ENCODE data around the gene DHX40. TPM values are rescaled to one million over a fixed set of nuclear protein-coding genes. Genes with fewer than 3 reads are reported as not detected.

The DHX40 gene
- total RNA-seq, 2 donors from 2014 or later = 18.7 to 26.0 TPM

DNA sequence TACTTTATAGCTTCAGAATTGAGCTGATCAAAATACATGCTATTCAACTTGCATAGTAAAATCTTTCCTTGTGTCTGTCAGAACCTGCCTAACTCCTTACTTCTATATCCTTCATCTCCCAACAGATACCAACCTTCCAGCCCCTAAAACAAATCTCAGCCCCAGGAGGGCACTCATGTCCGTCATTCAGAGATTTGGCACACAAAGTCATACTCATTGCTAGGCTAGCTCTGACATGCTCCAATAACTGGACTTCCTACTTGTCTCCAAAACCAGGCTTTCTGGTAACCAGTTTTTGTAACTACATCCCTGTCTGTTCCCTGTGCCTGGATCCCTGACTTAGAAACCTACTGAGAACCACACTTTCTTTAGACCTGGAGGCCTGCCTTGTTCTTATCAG, 37.5 kb upstream of the DHX40 start:
- DNase-seq = no peak
- 87 to 88% methylated on average over 1 of the region's 1 CpG for WGBS, 2 donors

DNA sequence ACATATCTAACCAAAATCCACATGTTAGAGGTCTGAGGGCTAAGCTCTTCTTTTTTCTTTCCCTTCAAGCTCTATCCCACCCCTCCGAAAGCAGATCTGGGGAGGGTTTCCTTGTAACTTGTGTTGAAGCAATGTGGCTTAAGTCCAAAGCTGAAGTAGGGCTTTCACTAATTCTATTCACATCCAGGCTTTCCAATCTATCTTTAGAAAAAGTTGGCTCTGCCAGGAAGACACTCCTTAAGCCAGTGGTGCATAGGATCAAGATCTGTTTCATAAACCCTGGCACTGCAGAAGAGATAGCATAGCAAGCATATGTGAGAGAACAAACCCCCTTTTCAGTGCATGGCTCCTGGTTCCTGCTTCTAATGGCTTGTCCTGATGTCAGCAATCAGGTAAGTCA, 34.9 kb upstream of the DHX40 start:
- Histone ChIP-seq H3K4me1 (no peaks in the 10 kb centered on the region), H3K9me3 (no peaks in the 10 kb centered on the region), H3K27me3 (no peaks in the 10 kb centered on the region), H3K36me3 (replicated peaks in 1 of 2; ENCODE audit: insufficient read depth in 1 of 2, low read depth in 2 of 2) (no peaks in the 10 kb centered on the region), H3K27ac (no peak overlapping the region), H3K4me3 (no peak overlapping the region)
- no peak for DNase-seq
- 79 to 100% methylated on average over 1 of the region's 1 CpG for WGBS, 2 donors
- no peak for ATAC-seq
- no peak for TF ChIP-seq POLR2A (IDR thresholded peaks at IDR 0.05)
- intact Hi-C loops (cut with DNase I) = no loop called here

More for the DNA sequence above, 37.5 kb upstream of the DHX40 start:
- Histone ChIP-seq H3K4me1 (no peaks in the 10 kb centered on the region), H3K27ac (no peak overlapping the region), H3K4me3 (no peak overlapping the region), H3K9me3 (no peaks in the 10 kb centered on the region), H3K36me3 (replicated peaks in 1 of 2; ENCODE audit: insufficient read depth in 1 of 2, low read depth in 2 of 2) (no peaks in the 10 kb centered on the region), H3K27me3 (no peaks in the 10 kb centered on the region)
- no peak for ATAC-seq
- intact Hi-C loops (cut with DNase I) = no loop called here
- TF ChIP-seq POLR2A (IDR thresholded peaks at IDR 0.05) = no peak
- TF ChIP-seq, protein P1, sequence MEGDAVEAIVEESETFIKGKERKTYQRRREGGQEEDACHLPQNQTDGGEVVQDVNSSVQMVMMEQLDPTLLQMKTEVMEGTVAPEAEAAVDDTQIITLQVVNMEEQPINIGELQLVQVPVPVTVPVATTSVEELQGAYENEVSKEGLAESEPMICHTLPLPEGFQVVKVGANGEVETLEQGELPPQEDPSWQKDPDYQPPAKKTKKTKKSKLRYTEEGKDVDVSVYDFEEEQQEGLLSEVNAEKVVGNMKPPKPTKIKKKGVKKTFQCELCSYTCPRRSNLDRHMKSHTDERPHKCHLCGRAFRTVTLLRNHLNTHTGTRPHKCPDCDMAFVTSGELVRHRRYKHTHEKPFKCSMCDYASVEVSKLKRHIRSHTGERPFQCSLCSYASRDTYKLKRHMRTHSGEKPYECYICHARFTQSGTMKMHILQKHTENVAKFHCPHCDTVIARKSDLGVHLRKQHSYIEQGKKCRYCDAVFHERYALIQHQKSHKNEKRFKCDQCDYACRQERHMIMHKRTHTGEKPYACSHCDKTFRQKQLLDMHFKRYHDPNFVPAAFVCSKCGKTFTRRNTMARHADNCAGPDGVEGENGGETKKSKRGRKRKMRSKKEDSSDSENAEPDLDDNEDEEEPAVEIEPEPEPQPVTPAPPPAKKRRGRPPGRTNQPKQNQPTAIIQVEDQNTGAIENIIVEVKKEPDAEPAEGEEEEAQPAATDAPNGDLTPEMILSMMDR (IDR thresholded peaks at IDR 0.05) = no peak

DNA sequence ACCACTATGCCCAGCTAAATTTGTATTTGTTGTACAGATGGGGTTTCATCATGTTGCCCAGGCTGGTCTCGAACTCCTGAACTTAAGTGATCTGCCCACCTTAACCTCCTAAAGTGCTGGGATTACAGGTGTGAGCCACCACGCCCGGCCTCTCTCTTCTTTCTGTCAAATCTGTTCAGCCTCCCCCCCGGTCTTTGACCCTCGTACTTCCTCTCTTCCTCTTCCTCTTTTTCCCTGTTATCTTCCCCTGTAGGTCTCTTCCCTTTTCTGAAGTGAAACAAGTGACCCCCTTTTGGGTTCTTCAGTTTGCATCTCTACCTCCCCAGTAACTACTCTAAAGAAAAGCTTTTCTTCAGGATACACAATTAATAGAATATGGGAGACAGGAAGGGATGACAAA, 31.7 kb upstream of the DHX40 start:
- intact Hi-C loops (cut with DNase I) = no loop called here
- H3K27me3 ChIP-seq = no peaks in the 10 kb centered on the region
- ATAC-seq = no peak
- 77 to 87% methylated on average over 5 of the region's 5 CpGs for WGBS, 2 donors
- H3K36me3 ChIP-seq (replicated peaks in 1 of 2; ENCODE audit: insufficient read depth in 1 of 2, low read depth in 2 of 2) = no peaks in the 10 kb centered on the region
- no peak overlapping the region for H3K27ac ChIP-seq
- H3K4me3 ChIP-seq = no peak overlapping the region
- no peaks in the 10 kb centered on the region for H3K4me1 ChIP-seq
- H3K9me3 ChIP-seq = no peaks in the 10 kb centered on the region
- no peak for TF ChIP-seq POLR2A (IDR thresholded peaks at IDR 0.05)
- TF ChIP-seq, protein P1 (IDR thresholded peaks at IDR 0.05) = no peak
- no peak for DNase-seq

DNA sequence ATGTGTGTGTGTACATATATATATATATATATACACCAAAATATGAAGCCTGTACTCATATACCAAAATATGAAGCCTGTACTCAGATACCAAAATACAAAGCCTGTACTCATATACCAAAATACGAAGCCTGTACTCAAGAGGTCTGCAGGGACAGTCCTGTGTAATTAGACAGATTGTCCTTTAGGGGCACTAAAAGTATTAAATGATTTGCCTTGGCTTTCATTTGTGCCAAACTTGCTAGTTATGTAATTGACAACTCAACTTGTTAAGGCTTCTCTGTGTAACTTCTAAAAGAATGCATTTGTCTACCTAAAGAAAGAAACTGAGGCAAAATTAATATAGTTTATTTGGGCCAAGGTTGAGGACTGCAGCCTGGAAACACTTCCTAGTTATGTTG, 30.8 kb upstream of the DHX40 start:
- 61 to 68% methylated on average over 1 of the region's 1 CpG for WGBS, 2 donors
- no peaks in the 10 kb centered on the region for H3K4me1 ChIP-seq
- TF ChIP-seq POLR2A (IDR thresholded peaks at IDR 0.05) = no peak
- TF ChIP-seq, protein P1 (IDR thresholded peaks at IDR 0.05) = no peak
- no peak overlapping the region for H3K4me3 ChIP-seq
- DNase-seq = no peak
- no peaks in the 10 kb centered on the region for H3K9me3 ChIP-seq
- intact Hi-C loops (cut with DNase I) = no loop called here
- no peaks in the 10 kb centered on the region for H3K36me3 ChIP-seq (replicated peaks in 1 of 2; ENCODE audit: insufficient read depth in 1 of 2, low read depth in 2 of 2)
- no peak overlapping the region for H3K27ac ChIP-seq
- no peak for ATAC-seq
- no peaks in the 10 kb centered on the region for H3K27me3 ChIP-seq

DNA sequence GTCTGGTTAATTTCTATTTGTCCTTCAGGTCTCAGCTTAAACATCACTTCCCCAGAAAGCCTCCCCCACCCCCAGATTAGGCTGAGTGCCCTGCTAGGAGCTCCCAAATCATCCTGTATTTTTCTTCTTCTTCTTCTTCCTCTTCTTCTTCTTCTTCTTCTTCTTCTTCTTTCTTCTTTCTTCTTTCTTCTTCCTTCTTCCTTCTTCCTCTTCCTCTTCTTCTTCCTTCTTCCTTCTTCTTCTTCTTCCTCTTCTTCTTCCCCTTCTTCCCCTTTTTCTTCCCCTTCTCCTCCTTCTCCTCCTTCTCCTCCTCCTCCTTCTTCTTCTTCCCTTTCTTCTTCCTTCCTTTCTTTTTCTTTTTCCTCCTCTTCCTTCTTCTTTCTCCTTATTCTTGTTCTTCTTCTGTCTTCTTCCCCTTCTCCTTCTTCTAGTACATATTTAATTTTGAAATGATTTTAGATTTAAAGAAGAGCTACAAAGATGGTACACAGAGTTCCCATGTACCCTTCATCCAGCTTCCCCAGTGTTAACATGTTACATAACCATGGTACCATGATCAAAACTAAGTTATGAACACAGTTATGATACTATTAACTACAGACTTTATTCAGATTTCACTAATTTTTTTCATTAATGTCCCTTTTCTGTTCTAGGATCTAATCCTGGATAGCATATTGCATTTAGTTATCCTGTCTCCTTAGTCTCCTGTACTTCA, 27.1 kb upstream of the DHX40 start:
- H3K27ac ChIP-seq = no peak overlapping the region
- no peak for TF ChIP-seq POLR2A (IDR thresholded peaks at IDR 0.05)
- TF ChIP-seq, protein P1 (IDR thresholded peaks at IDR 0.05) = no peak

More for the DNA sequence above, 27.1 kb upstream of the DHX40 start:
- Histone ChIP-seq H3K27me3 (no peaks in the 10 kb centered on the region), H3K4me3 (no peak overlapping the region), H3K9me3 (no peaks in the 10 kb centered on the region), H3K4me1 (no peaks in the 10 kb centered on the region), H3K36me3 (replicated peaks in 1 of 2; ENCODE audit: insufficient read depth in 1 of 2, low read depth in 2 of 2) (no peaks in the 10 kb centered on the region)
- DNase-seq (no peak), ATAC-seq (no peak)
- intact Hi-C loops (cut with DNase I) = no loop called here

Measured in body of pancreas (tissue), 4 donors.